Measurements from ENCODE around the gene PLEKHA6.

PLEKHA6 gene

GRCh38 chr1:204398197-204399125 lies 38.7 kb upstream of the PLEKHA6 start:
- H3K4me3 ChIP-seq (ENCODE audit: low read length) = no peak overlapping the region
- TF ChIP-seq, protein P1, sequence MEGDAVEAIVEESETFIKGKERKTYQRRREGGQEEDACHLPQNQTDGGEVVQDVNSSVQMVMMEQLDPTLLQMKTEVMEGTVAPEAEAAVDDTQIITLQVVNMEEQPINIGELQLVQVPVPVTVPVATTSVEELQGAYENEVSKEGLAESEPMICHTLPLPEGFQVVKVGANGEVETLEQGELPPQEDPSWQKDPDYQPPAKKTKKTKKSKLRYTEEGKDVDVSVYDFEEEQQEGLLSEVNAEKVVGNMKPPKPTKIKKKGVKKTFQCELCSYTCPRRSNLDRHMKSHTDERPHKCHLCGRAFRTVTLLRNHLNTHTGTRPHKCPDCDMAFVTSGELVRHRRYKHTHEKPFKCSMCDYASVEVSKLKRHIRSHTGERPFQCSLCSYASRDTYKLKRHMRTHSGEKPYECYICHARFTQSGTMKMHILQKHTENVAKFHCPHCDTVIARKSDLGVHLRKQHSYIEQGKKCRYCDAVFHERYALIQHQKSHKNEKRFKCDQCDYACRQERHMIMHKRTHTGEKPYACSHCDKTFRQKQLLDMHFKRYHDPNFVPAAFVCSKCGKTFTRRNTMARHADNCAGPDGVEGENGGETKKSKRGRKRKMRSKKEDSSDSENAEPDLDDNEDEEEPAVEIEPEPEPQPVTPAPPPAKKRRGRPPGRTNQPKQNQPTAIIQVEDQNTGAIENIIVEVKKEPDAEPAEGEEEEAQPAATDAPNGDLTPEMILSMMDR (conservative IDR thresholded peaks at IDR 0.05; ENCODE audit: low read length) = peak; percentile 86
- DNase-seq (ENCODE audit: low read depth) = peak; percentile 69

DNA sequence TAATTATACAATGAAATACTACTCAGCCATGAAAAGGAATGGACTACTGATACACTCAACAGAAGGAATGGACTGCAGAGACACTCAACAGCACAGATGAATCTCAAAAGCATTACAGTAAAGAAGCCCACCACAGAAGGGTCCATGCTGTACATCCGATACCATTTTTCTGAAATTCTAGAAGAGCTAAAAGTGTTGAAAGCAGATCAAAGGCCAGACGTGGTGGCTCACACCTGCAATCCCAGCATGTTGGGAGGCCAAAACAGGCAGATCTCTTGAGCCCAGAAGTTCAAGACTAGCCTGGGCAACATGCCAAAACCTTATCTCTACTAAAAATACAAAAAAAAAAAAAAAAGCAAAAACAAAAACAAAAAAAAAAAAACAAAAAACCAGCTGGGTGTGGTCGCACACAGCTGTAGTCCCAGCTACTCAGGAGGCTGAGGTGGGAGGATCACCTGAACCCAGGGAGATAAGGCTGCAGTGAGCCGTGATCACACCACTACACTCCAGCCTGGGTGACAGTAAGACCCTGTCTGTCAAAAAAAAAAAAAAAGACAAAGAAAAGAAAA lies 36.4 kb upstream of the PLEKHA6 start:
- no peak overlapping the region for H3K4me3 ChIP-seq (ENCODE audit: low read length)
- TF ChIP-seq, protein P1 (conservative IDR thresholded peaks at IDR 0.05; ENCODE audit: low read length) = no peak
- DNase-seq (ENCODE audit: low read depth) = no peak

- H3K4me3 ChIP-seq (ENCODE audit: low read length) = no peak overlapping the region
- TF ChIP-seq, protein P1 (conservative IDR thresholded peaks at IDR 0.05; ENCODE audit: low read length) = no peak
- DNase-seq (ENCODE audit: low read depth) = no peak
These were observed 31.9 kb upstream of the PLEKHA6 start for GRCh38 chr1:204391629-204392028.

DNA sequence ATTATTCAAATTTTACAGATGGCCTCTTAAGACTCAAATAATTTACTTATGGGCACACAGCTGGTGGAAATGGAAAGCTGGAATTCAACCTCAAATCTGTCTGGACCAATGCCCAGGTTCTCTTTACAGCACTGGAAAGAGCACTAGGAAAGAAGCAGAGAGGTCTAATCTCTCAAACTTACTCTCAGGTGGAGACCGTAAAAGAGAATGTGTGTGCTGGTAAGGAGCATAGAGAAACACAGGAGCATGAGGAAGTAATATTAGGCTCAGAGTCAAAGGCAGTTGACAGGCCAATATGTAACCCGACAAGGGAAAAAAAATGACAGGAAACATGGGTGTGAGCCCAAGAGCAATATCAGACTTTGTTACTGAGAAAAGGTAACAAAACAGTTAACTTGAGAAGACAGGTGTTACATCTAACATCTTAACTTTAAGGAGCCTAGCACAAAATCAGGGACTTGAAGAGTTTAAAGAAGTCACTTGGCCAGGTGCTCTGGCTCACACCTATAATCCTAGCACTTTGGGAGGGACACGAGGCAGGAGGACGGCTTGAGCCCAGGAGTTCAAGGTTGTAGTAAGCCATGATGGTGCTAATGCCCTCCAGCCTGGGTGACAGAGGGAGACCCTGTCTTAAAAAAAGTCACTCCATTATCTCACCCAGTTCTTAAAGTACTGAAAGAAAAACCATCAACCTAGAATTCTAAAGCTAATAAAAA lies 31.2 kb upstream of the PLEKHA6 start:
- H3K4me3 ChIP-seq (ENCODE audit: low read length) = no peak overlapping the region
- peak; percentile 50 for DNase-seq (ENCODE audit: low read depth)

GRCh38 chr1:204385727-204386126 lies 26.0 kb upstream of the PLEKHA6 start:
- TF ChIP-seq, protein P1 (conservative IDR thresholded peaks at IDR 0.05; ENCODE audit: low read length) = no peak
- DNase-seq (ENCODE audit: low read depth) = no peak
- no peak overlapping the region for H3K4me3 ChIP-seq (ENCODE audit: low read length)

More for the DNA sequence above, 31.2 kb upstream of the PLEKHA6 start:
- TF ChIP-seq, protein P1 (conservative IDR thresholded peaks at IDR 0.05; ENCODE audit: low read length) = no peak

DNA sequence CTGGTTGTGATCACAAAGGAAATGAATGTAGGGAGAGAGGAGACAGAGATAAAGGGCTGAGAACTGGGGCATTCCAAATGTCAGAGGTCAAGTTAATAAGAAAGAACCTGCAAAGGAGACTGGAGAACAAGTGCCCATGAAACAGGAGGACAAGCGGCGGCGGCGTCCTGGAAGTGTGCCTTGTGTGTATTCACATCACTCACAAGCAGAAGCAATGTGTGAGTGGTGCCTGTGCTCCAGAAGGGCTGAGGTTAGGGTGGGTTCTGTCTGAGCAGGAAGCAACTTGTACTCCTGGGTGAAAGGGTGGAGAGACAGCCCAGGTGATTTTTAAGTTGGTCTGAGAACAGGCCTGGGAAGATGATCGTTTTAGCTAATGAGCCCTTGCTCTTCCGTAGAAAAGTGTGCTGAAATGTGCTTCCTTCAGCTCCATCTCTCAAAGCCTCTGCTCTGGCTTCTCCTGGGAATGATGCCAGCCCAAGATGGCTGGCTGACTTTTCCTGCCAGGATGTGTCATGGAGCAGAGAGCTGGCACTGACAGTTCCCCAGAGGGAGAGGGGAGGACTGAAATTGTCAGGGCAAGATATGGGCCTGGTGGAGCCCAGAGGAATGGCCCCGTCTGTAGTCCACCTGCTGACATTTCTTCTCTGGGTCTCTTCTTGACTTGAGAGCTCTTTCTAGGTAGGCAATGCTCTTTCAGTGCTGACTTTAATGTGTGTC lies 25.1 kb upstream of the PLEKHA6 start:
- TF ChIP-seq, protein P1 (conservative IDR thresholded peaks at IDR 0.05; ENCODE audit: low read length) = no peak
- peak; percentile 70 for DNase-seq (ENCODE audit: low read depth)
- H3K4me3 ChIP-seq (ENCODE audit: low read length) = no peak overlapping the region

All from AG10803 (cell line).